NCI-H1436 treated with DMSO at 0.1 percent for 48 hours (cell line): ENCODE measurements around the gene SLC9A9.

Source experiments
- DNase-seq: peaks from one replicate; lab custom pipeline; 2025; lab: John Stamatoyannopoulos, UW

Gene SLC9A9

DNA sequence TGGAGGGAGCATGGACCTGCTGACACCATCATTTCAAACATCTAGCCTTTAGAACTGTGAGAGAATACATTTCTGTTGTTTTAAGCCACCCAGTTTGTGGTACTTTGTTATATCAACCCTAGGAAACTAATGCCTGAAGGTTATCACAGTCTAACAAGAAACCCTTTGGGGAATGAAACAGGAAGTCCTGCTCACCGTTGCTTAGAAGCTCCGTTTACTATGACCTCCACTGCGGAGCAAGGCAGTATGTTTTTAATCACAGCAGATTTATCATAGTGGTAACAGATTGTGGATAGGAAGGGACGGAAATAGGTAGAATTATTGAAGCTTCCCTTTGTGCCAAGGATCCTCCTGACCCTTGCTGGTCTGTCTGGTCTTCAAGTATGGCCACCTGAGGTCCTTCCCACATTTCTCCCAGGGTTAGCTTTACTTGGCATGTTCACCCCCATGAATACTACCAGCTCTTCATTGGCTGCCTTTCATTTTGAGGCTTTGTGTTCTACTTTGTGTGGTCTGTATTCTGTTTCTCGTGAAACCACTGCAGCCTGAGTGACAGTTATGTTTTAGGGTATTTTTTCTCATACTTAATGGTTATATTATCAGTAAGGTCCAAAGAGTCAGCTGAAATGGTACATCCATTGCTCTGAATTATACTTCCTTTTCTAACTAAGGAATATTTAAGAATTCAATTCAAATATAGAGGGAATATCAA lies 527.1 kb downstream of the SLC9A9 start:
- no peak for DNase-seq

DNA sequence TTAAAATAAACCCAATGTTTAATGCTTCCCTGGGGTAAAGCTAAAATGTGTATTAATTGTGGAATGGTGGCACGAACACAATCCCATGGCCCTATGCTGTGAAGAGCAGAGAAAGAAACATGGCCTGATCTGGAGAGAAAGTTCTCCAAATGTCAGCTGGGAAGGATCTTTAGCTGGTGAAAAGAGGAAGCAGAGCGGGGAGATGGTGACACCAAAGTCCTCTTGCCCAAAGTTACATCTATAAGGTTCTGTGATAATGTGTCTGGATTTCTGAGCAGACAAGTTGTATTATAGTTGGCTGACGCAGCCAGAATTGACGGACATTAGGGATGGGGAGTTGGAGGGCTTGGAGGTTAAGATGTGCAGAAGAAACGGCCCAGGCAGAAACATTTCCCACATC lies 532.5 kb downstream of the SLC9A9 start:
- DNase-seq = no peak

DNA sequence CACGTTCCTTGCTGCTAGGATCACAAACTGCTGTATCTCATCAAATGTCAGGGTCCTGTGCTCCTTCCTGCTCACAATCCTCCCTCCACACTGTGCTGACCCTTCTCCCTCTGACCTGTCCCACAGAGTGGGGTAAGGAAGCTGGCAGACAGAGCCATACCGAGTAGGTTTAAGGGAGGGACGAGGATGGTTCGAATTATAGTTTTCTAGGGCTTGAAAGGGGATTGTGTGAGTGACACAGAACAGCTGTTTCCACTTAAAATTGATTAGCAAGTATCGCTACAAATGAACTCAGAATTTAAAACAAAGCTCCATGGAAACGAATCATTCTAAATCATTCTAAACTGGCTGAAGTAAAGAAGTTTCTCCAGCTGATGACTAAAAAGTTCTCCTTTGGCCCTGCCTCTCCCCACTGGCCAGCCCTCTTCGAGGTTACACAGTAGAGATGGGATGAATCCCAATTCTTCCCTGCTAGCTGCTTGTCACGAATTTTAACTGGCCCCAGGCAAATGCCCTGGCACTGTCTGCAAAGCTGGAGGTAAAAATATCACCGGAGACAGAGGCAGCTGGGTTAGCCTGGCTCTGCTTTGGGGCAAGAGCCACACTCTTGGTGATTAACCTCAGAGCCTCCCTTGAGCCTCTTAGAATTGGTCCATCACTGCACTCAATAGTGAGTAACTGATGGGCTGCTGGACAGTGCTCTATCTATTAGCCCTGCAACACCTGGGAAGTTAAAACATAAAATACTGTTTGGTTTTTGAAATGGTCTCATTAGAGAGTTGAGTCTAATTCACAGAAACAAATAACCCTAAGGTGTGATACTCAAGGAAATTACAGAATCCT lies 533.8 kb downstream of the SLC9A9 start:
- no peak for DNase-seq

DNA sequence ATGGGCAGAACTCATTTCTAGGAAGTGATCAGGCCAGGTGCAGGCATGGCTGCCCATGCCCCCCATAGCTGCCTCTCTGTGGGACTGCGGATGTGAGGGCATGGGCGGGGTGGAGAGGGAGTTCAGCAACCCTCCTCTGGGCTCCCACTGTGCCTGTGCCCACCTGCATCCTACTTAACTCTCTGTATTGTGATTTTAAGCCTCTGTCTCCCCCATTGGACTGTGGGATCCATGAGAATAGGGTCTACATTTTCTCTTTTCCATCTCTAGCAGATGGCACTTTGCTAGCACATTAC lies 534.4 kb downstream of the SLC9A9 start:
- no peak for DNase-seq

DNA sequence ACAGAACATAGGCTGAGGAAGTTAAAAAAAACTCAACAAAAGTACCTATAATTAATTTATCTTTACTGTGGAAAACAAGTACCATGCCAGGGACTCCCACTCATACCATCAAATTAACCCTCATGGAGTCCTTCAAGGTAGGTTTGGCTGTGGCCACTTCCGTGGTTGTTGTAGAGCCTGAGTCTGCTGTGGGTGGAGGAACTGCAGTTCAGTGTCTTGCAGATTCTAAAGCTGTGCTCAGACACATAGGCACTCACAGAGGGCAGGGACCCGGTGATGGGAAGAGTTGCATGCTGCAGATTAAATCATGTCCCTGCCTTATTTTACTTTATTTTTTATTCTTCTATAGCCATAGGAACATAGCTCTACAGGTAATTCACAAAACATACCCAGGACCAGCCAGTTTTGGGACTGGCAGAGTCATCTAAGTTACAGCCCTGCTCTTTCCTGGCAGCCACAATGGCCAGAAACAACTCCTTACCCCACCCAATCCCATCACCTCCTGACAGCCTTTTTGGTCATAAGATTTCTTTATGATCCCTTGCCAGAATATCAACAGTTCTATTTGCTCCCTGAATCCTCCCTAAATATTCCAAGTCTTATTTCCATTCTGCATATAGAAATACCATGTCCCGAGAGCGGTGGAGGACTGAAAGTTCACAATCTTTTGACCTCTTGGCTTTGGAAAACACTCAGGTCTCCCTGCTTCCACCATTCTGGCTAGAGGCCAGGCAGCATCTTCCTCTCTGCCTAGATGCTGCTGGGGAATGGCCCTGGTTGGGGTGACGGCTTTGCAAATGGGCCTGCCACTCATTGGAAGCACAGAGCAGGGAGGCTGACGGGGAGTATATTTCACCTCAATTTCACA lies 535.0 kb downstream of the SLC9A9 start:
- DNase-seq = no peak

DNA sequence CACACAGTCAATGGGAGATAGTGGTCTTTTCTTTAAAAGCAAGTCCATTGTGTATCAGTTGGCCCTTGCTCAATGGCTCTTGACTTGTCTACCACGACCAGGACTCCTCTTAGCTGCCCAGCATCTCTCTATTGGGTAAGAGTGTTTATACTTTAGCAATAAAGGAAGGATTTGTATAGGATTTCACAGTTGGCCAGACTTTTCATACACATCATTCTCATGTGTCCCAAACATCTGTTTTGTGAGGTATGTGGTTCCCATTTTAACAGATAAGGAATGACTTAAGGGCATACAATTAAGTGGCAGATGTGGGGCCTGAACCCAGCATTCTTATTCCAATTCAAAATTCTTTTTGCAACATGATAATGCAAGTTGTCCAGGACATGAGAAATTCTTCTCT lies 537.2 kb downstream of the SLC9A9 start:
- no peak for DNase-seq

DNA sequence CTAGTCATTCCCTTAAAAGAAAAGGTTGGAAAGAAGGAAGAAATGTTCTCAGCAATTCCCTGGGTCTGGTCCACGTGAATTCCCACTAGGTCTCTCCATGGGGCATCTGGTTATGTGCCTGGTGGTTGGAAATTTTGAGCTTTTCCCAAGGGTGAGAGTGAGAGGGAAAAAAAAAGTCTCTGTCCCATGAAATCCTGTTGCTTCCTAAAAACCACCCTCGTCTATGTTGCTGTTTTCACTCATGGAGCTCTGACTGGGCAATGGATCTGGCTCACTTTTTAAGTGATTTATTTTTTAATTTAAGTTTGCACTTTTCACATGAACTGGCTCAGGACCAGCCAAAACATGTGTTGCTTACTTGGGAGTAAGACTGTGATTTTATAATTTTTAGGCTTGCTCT lies 538.6 kb downstream of the SLC9A9 start:
- no peak for DNase-seq

GRCh38 chr3:143307613-143308183 lies 540.6 kb downstream of the SLC9A9 start:
- DNase-seq = no peak

DNA sequence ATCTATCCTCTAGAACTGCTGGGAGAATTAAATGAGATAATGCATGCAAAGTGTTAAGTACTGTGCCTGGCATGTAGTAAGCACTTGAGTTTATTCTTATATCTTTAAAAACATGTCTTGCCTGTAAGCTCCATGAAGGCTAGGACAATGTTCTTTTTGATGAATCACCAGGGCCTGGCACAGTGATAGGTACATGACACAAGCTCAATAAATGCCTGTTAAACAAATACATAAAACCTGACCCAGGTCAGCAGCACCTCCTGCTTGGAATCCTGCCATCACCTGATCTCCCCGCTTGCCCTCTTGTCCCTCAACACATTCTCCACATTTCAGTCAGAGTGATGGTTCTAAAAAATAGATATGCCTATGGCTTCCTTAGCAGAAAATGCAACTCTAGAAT lies 541.9 kb downstream of the SLC9A9 start:
- no peak for DNase-seq

DNA sequence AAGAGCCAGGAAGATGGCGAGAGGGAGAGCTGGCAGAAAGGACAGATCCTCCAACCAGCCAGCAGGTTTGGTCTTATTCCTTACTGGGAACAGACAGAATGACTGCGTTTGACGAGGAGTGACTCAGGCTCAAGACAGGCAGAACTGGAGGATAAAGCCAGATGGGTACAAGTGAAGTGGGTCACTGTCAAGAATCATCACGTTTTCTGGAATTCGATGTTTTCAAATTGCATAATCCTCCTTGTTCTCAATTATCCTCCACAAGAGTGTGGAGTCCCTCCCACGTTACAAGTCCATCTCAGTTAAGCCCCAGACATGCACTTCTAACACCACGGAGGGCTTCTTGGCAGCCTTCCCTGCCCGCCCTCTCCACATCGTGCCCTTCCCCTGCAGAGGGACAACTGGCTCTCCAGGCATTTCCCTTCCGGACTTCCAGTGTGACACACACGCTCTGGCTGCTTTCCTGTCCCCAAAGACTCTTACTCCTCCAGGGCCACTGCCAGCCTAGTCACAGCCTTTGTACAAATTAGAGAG lies 545.6 kb downstream of the SLC9A9 start:
- DNase-seq = no peak

GRCh38 chr3:143301031-143301901 lies 547.0 kb downstream of the SLC9A9 start:
- no peak for DNase-seq

- no peak for DNase-seq
These were observed 549.3 kb downstream of the SLC9A9 start for GRCh38 chr3:143298886-143299535.

- DNase-seq = no peak
These were observed 549.9 kb downstream of the SLC9A9 start for GRCh38 chr3:143298380-143298779.

GRCh38 chr3:143295201-143296080 lies 552.8 kb downstream of the SLC9A9 start:
- no peak for DNase-seq

GRCh38 chr3:143294188-143294587 lies 554.1 kb downstream of the SLC9A9 start:
- no peak for DNase-seq

- no peak for DNase-seq
These were observed 556.3 kb downstream of the SLC9A9 start for GRCh38 chr3:143291836-143292447.

- DNase-seq = no peak
These were observed 559.3 kb downstream of the SLC9A9 start for GRCh38 chr3:143288944-143289343.

DNA sequence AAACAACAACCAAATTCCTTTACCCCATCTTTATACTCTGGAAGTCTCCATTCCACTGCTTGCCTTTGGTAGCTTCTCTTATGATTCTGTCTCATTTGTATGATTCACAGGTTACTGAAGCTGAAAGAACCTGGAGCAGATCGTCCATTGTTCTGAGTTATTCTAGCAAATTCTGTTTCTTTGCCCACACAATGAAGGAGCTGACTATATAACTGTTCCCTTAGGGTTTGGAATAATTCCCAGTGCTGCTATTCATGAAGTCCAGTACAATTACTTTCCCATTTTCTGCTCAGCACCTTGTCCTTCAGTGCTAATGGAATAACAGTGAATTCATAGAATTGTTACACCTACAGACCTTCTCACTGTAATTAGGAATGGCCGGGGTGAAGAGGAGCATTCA lies 560.9 kb downstream of the SLC9A9 start:
- DNase-seq = no peak

- no peak for DNase-seq
These were observed 561.8 kb downstream of the SLC9A9 start for GRCh38 chr3:143286392-143287010.
